ELR (cell line): Measurements from ENCODE around the gene BRIP1.
A peak's percentile ranks its signal among the peaks of the same experiment; 100 is the strongest.
"Not testable (repeated sequence)": the region's sequence is repeated elsewhere in the genome, so short reads cannot be mapped to it uniquely, and the experiment has no call there.

Source experiments
- DNase-seq: peaks from one replicate; pipeline ENCODE4 v3.0.0-alpha.2; 2015; ENCODE audit warnings: low read depth

Gene BRIP1

DNA sequence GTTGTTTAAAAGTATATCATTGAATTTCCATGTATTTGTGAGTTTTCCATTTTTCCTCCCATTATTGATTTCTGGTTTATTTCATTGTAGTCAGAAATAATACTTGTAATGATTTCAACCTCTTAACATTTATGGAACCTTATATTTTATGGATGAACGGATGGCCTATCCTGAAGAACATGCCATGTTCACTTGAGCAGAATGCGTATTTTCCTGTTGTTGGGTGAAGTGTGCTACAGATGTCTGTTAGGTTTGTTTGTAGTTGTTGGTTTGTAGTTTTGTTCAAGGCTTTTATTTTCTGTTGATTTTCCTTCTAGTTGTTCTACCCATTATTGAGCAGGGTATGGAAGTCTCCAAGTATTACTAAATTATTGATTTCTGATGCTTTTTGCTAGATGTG lies 165.1 kb downstream of the BRIP1 start:
- DNase-seq: no peak

DNA sequence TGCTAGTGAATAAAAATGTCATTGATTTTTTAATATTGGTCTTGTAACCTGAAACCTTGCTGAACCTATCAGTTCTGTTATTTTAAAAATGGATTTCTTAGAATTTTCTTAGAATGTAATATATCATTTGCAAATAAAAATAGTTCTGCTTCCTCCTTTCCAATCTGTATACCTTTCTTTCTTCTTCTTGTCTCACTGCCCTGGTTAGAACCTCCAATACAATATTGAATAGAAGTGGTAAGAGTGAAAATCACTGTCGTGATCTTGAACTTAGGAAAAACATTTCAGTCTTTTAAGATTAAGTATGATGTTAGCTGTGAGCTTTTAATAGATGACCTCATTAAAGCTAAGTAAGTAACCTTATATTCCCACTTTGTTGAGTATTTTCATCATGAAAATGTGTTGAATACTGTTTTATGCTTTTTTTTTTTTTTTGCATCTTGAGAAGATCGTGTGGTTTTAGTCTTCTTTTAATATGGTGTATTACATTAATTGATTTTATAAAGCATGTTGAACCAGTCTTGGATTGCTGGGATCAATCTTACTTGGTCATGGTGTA lies 167.5 kb downstream of the BRIP1 start:
- no peak for DNase-seq

DNA sequence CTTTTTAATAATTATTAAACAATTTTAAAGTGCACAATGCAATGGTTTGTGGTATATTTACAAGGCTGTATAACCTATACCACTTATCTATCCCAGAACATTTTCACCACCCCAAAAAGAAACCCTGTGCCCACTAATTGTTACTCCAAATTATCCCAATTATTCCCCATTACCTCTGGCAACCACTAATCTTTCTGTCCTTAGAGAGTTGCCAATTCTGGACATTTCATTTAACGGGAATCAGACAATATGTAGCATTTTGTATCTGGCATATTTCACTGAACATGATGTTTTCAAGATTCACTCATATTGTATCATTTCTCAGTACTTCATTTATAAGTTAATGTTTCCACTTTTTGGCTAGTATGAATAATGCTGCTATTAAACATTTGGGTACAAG lies 169.2 kb downstream of the BRIP1 start:
- no peak for DNase-seq

DNA sequence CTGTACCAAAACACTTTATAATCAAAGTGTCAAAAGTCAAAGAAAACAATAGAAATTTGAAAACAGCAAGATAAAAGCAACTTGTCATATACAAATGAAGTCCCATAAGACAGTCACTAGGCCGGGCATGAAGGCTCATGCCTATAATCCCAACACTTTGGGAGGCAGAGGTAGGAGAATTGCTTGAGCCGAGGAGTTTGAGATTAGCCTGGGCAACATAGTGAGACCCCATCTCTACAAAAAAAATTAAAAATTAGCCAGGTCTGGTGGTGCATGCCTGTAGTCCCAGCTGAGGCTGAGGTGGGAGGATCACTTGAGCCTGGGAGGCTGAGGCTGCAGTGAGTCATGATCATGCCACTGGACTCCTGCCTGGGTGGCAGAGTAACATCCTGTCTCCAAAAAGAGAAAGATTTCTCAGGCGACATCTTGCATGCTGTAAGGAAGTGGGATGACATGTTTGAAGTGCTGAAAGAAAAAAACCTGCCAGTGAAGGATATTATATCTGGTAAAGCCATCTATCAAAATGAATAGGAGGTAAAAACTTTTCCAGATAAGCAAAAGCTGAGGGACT lies 173.6 kb downstream of the BRIP1 start:
- DNase-seq: peak; percentile 68

DNA sequence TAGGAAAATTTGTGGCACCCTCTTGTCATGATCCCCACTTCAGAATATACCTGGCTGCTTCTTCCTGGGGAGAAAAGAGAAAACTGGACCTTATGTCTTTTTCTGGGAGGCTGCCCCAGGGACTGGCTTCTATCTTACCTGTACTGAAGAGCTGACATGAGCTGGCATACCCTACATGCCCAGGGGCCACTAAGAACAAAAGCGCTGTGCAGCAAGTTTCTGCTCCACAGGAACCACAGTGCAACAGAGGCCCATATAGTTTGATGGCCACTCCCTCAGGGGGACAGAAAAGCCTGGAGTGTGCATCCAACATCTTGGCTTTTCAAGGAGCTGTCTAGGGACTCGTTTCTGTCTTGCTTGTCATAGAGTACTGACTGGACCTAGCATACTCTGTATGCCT lies 175.6 kb downstream of the BRIP1 start:
- no peak for DNase-seq

DNA sequence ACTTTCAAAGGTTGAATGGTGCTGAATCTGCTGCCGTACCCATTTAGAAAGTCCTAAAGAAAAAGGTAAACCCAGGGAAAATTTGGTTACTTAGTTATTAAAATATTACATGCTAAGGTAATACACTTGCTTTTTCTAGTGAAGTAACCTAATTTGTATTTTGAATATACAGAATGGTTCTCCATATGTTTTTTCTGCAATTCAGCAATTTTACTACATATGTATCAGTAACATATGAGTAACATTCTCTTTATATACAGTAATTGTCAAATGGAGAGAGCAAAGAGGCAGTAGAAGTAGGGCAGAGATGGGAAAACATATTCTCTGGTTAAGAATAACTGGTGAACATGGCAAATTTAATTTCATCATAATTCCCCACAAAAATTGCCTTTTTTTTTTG lies 177.2 kb downstream of the BRIP1 start:
- DNase-seq: no peak

DNA sequence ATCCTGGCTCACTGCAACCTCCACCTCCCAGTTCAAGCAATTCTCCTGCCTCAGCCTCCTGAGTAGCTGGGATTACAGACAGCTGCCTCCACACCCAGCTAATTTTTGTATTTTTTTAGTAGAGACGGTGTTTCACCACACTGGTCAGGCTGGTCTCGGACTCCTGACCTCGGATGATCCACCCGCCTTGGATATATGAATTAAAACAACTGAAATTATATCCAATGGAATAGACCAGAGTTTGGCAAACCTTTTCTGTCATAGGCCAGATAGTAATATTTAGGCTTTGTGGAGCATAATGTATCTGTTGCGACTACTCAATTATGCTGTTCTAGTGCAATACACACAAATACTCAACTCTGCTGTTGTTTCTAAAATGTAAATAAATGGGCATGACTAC lies 178.5 kb downstream of the BRIP1 start:
- no peak for DNase-seq

DNA sequence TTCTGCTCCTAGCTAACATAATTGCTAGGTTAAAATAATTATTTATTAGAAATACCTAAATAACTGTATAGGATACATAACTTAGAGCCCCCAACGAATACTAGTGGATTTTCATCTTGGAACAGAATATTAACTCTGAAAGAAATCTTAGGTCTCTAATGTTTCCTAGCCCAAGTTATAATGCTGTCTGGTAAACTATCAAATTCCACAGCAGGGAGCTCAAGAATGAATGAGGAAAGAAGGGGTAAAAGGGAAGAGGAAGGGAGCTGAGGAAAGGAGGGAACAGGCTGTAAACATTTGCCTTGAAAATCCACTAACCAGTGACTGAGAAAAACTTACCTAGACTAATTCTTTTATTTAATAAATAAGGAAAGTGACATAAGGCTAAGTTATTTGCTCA lies 179.2 kb downstream of the BRIP1 start:
- DNase-seq: no peak

DNA sequence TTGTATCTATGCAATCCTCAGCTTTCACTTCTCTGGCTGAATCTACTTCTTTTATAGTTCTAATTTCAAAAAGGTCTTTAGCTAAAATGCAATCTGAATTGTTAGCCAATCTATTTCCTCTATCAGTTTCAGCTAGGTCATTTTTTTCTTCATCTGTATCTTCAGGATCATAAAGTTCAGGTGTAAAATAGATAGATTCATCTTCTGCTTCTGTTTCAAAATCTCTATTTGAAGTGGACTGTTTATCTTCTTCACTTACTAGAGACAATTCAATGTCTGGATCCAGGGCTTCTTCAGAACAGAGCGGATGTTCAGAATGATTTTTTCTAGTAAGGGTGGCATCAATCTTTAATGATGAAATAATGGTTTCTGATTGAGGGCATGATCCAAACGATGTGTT lies 179.9 kb downstream of the BRIP1 start:
- no peak for DNase-seq

DNA sequence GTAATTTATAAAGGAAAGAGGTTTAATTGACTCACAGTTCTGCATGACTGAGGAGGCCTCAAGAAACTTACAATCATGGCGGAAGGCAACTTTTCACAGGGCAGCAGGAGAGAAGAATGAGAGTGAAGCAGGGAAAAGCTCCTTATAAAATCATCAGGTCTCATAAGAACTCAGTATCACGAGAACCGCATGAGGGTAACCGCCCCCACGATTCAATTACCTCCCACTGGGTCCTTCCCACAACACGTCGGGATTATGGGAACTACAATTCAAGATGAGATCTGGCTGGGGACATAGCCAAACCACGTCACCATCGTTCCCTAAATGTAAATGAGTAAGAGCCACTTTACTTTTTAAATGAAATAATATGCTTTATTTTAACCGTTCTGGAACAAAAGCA lies 182.4 kb downstream of the BRIP1 start:
- DNase-seq: no peak

DNA sequence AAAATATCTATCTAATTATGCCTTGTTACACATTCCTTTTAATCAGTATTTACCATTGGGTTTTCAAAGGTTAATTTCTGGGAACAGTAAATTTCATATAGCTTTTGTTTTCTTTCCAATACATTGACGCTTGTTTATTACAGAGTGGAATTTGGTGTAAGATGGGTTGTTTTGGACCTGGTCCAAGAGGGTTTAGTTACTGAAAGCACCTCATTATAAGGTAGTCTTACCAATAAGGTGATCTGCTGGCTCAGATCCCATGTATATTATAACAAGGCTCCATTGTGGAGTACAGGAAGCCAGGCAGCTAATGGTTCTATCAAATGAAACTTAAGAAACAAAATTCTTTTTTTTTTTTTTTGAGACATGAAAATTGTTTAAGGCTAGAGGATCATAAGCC lies 185.0 kb downstream of the BRIP1 start:
- DNase-seq: no peak

DNA sequence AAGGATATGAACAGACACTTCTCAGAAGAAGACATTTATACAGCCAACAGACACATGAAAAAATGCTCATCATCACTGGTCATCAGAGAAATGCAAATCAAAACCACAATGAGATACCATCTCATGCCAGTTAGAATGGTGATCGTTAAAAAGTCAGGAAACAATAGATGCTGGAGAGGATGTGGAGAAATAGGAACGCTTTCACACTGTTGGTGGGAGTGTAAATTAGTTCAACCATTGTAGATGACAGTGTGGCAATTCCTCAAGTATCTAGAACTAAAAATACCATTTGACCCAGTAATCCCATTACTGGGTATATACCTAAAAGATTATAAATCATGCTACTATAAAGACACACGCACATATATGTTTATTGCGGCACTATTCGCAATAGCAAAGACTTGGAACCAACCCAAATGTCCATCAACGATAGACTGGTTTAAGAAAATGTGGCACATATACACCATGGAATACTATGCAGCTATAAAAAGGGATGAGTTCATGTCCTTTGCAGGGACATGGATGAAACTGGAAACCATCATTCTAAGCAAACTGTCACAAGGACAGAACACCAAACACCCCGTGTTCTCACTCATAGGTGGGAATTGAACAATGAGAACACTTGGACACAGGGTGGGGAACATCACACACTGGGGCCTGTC lies 186.0 kb downstream of the BRIP1 start:
- DNase-seq: not testable (repeated sequence)

DNA sequence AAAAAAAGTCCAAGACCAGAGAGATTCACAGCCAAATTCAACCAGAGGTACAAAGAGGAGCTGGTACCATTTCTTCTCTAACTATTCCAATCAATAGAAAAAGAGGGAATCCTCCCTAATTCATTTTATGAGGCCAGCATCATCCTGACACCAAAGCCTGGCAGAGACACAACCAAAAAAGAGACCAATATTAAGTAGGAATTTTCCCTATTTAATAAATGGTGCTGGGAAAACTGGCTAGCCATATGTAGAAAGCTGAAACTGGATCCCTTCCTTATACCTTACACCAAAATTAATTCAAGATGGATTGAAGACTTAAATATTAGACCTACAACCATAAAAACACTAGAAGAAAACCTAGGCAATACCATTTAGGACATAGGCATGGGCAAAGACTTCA lies 186.8 kb downstream of the BRIP1 start:
- not testable (repeated sequence) for DNase-seq

DNA sequence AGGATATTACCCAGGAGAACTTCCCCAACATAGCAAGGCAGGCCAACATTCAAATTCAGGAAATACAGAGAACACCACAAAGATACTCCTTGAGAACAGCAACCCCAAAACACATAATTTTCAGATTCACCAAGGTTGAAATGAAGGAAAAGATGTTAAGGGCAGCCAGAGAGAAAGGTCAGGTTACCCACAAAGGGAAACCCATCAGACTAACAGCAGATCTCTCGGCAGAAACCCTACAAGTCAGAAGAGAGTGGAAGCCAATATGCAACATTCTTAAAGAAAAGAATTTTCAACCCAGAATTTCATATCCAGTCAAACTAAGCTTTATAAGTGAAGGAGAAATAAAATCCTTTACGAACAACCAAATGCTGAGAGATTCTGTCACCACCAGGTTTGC lies 188.7 kb downstream of the BRIP1 start:
- not testable (repeated sequence) for DNase-seq

DNA sequence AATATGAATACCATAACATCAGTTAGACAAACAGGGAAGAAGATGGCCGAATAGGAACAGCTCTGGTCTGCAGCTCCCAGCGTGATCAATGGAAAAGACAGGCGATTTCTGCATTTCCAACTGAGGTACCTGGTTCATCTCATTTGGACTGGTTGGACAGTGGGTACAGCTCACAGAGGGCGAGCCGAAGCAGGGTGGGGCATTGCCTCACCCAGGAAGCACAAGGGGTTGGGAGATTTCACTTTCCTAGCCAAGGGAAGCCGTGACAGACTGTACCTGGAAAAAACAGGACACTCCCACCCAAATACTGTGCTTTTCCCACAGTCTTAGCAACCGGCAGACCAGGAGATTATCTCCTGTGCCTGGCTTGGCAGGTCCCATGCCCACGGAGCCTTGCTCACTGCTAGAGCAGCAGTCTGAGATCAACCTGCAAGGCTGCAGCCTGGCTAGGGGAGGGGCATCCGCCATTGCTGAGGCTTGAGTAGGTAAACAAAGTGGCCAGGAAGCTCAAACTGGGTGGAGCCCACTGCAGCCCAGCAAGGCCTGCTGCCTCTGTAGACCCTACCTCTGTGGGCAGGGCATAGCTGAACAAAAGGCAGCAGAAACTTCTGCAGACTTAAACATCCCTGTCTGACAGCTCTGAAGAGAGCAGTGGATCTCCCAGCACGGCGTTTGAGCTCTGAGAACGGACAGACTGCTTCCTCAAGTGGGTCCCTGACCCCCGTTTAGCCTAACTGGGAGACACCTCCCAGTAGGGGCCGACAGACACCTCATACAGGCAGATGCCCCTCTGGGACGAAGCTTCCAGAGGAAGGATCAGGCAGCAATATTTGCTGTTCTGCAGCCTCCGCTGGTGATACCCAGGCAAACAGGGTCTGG lies 190.1 kb downstream of the BRIP1 start:
- not testable (repeated sequence) for DNase-seq

DNA sequence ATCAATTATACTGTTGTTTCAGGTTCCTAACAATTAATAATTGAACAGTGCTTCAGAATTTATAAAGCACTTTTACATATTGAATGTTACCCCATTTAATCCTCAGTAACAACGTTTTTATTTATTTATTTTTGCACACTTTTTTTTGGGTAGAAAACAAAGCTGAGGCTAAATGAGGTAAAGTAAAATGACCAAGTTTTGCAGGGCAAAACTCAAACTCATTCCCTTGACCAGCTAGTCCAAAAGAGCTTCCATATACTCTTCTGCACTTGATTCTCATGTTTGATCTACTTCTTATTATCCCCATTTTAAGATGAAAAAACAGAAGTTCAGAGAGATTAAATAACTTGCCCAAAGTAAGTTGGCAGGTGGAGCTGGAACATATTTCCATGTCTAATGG lies 191.2 kb downstream of the BRIP1 start:
- DNase-seq: no peak

DNA sequence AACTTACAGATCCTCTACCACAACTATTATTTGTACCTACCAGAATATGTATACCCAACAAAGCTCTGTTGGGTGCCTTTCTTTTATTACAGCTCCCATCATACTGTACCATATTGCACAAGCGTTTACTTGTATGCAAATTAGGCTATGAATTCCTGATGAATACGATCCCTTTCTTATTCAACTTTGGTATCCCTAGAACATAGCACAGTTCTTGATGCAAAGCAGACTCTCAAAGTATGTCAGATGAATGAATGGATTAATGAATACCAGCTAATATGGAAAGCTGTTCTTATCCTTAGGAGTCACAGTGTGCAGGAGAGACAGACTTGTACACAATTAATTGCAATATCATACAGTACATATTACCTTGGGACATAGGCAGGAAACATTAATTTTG lies 192.6 kb downstream of the BRIP1 start:
- DNase-seq: no peak

DNA sequence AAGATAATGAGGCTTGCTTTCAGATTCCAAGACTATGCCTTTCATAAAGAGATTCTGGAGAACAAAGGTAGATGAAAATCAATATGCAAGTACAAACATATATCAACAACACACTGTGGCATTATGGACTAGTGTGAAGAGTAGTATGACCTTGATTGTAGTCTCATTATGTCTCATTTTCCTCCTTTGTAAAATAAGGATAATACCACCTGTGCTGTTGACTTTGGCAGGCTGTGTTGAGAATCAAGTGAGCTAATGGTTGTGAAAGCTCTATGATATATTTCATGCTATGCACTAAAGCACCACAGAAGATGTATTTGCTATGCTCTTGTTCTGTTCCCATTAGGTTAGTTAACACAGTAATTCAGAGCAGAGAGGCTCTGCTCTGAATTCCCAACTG lies 193.8 kb downstream of the BRIP1 start:
- DNase-seq: no peak

DNA sequence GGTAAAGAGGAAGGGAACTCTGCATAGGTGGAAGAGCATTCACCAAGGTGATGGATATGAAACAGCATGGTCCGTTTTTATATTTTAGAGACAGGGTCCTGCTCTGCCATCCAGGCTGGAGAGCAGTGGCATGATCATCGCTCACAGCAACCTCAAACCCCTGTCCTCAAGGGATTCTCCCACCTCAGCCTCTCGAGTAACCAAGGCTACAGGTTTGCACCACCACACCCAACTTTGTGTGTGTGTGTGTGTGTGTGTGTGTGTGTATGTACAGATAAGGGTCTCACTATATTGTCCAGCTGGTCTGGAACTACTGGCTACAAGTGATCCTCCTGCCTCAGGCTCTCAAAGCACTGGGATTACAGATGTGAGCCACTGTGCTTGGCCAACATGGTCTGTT lies 194.8 kb downstream of the BRIP1 start:
- no peak for DNase-seq

DNA sequence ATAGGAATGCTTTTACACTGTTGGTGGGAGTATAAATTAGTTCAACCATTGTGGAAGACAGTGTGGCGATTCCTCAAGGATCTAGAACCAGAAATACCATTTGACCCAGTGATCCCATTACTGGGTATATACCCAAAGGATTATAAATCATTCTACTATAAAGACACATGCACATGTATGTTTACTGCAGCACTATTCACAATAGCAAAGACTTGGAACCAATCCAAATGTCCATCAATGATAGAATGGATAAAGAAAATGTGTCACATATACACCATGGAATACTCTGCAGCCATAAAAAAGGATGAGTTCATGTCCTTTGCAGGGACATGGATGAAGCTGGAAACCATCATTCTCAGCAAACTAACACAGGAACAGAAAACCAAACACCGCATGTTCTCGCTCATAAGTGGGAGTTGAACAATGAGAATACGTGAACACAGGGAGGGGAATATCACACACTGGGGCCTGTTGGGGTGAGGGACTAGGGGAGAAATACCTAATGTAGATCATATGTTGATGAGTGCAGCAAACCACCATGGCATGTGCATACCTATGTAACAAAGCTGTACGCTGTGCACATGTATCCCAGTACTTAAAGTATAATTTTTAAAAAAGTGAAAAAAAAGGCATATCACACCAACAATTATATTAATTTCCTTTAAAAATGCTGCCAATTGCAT lies 196.8 kb downstream of the BRIP1 start:
- not testable (repeated sequence) for DNase-seq

DNA sequence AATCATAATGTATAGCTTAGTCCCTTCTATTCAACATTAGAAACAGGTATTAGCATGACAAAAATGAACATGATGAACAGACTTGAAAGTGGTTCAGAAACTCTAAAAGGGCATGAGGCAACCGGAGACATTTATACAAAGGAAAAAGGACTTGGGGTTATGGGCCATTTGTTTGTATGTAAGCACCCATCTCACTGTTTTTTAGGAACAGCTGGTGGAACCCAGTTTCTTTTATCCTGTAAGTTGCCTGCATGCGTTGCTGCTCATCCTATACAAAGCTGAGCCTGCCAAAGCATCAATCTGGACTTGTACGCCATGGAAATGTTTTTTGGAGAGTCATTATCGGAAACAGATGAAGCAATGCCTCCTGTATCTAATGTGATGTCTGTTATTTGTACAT lies 200.0 kb downstream of the BRIP1 start:
- no peak for DNase-seq

DNA sequence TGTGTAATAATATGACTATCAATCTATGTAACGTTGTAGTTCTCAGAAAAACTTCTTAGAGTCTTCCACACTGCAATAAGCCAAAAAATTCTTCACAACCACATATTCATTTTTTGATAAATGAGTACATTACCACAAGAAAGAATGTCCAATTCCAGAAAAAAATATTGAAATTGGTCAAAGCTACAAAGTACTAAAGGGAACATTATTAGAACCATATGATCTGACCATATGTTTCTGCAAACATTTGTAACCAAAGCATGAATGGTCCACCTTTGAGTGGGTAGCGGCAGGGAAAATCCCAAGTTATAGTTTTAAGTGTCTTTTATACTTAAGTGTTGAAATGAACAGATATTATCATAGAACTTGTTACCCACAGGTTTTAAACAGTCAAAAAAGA lies 200.6 kb downstream of the BRIP1 start:
- DNase-seq: no peak
